Renal cortex interstitium (tissue), 11 donors: ENCODE results near the gene GAST. TPM values are rescaled to one million over a fixed set of nuclear protein-coding genes. Genes with fewer than 3 reads are reported as not detected.
"Not testable (repeated sequence)": the region's sequence is repeated elsewhere in the genome, so short reads cannot be mapped to it uniquely, and the experiment has no call there.

ENCODE experiments used
- DNase-seq, 11 donors: peaks; one replicate each; pipeline ENCODE4 v3.0.0-alpha.2; 2013; ENCODE audit warnings: low read depth in 9 of 11, low spot score in 4 of 11; ENCODE audit errors: extremely low read depth in 1 of 11
- polyA plus RNA-seq, 3 donors: library from polyadenylated mRNA; unstranded; fragments of 120-200 nt; gene quantifications; one replicate each; pipeline ENCODE4 v1.2.1, GENCODE V29; 2013; ENCODE audit not compliant: insufficient read length in 3 of 3

The GAST gene
- polyA plus RNA-seq, 3 donors = not detected

GRCh38 chr17:41697122-41697962, 14.8 kb upstream of the GAST start:
- peak in 1 of 11 donors; percentile 23 for DNase-seq

- not testable (repeated sequence) for DNase-seq
Observed at GRCh38 chr17:41700843-41701242, 11.3 kb upstream of the GAST start.

GRCh38 chr17:41702712-41703111, 9.4 kb upstream of the GAST start:
- DNase-seq = no peak

- no peak for DNase-seq
Observed at GRCh38 chr17:41705271-41705991, 6.7 kb upstream of the GAST start.

GRCh38 chr17:41707803-41708669, 4.1 kb upstream of the GAST start:
- DNase-seq = no peak

GRCh38 chr17:41710472-41711090, 1.6 kb upstream of the GAST start:
- DNase-seq = no peak

- no peak for DNase-seq
Observed at GRCh38 chr17:41717408-41718286, 5.5 kb downstream of the GAST start.

- DNase-seq = no peak
Observed at GRCh38 chr17:41718287-41718645, 6.1 kb downstream of the GAST start.

- no peak for DNase-seq
Observed at GRCh38 chr17:41722231-41722630, 10.1 kb downstream of the GAST start.

GRCh38 chr17:41723801-41724475, 11.8 kb downstream of the GAST start:
- no peak for DNase-seq

- DNase-seq = peak in 1 of 11 donors; percentile 31
Observed at GRCh38 chr17:41724476-41725050, 12.4 kb downstream of the GAST start.

GRCh38 chr17:41725134-41725533, 13.0 kb downstream of the GAST start:
- no peak for DNase-seq

GRCh38 chr17:41728056-41728455, 15.9 kb downstream of the GAST start:
- no peak for DNase-seq

- no peak for DNase-seq
Observed at GRCh38 chr17:41730479-41730878, 18.3 kb downstream of the GAST start.

- no peak for DNase-seq
Observed at GRCh38 chr17:41731836-41732235, 19.7 kb downstream of the GAST start.

GRCh38 chr17:41733348-41734138, 21.4 kb downstream of the GAST start:
- no peak for DNase-seq
